Ovary (tissue), 3 donors: ENCODE measurements around the gene RPS13.

Experiments
- CTCF ChIP-seq, 3 donors: fragments of 450-650 bp in 2 of 3; fragments of 200-600 bp in 1 of 3; IDR thresholded peaks; one replicate each; pipeline versions ENCODE4 v1.5.1 to v1.8.0; 2016 to 2022; ENCODE audit warnings: antibody characterized with exemption in 3 of 3, mild to moderate bottlenecking in 1 of 3
- POLR2A ChIP-seq: fragments of 450-650 bp; IDR thresholded peaks from one replicate; pipeline ENCODE4 v1.6.1; 2017; ENCODE audit warnings: antibody characterized with exemption, mild to moderate bottlenecking, moderate library complexity
- donor health status: DM: no; HTN: no; CAD: no.

DNA sequence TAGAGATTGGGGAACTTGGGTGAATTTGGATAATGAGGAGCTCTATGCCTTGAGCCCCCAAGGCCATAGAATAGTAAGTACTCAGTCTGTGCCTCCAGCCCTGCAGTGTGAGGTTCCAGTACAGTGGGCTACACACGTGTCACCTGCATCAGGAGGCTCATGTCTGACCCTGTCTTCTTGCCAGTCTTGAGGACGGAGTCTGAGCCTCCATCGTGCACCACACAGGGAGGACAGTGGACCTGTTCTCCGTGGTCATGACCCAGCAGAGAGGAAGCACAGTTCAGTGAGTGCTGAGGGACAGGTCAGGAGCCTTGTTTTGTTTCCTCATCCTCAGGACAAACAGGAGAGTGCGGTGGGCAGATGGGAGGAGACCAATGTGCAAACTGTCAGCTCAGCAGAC, 30.8 kb downstream of the RPS13 start:
- TF ChIP-seq POLR2A (no peak), CTCF (IDR thresholded peaks at IDR 0.05) (no peak)
